Dedifferentiated amniotic fluid mesenchymal stem cell (primary cell): ENCODE data around the gene GRK3.

Source experiments
- DNase-seq: peaks from one replicate; pipeline ENCODE4 v3.0.0-alpha.2; 2016; ENCODE audit errors: extremely low spot score

GRK3 gene

DNA sequence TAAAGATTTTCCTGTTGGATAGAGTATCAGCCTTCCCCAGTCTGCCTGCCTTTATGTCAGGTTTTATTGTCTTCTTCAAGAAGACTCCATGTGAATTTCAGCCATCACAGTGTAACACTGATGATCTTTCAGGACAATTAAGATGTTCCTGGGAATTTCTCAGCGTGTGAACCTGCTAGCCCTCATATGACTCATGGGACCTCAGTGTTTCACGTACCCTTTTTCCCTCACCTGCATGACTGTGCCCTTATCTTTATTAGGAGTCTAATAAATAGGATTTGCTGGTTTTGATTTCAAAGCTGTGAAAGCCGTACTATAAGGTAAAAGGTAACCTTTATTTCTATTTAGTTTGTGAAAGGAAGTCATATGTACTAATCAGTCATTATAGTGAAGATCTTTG, 95.9 kb downstream of the GRK3 start:
- no peak for DNase-seq

DNA sequence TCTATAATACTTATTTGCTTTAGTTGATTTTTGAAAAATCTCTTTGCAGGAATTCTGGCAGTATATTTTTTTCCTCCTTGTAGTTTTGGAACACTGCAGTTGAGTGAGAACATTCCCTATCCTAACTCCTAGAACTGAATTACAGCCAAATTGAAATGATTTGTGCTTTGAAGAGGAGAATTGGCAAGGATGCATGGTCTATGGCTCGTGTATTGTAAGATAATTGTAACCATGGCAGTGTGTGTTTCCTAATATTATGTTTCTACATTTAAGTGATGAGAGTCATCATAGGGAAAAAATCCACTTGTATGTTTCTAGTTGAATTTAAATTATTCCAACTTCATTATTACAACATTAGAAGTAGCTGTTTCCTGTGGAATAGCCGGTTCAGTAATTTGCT, 96.6 kb downstream of the GRK3 start:
- no peak for DNase-seq

DNA sequence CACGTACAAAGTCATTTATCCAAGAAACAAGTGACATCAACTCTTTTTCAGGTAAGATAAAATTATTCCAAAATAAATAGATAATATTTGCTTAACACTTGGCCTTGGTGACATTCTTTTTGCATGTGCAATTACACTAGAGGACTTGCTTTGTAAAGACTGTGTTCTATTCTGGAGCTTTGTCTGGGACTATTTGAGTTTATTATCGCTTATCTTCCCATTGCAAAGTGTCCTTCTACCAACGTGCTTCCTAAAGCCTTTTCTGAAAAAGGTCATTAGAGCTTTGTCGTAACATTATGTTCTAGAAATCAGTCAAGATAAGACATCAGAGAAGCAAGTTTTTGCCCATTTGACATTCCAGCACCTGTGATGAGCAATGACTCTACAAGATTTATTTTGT, 99.2 kb downstream of the GRK3 start:
- DNase-seq = no peak

DNA sequence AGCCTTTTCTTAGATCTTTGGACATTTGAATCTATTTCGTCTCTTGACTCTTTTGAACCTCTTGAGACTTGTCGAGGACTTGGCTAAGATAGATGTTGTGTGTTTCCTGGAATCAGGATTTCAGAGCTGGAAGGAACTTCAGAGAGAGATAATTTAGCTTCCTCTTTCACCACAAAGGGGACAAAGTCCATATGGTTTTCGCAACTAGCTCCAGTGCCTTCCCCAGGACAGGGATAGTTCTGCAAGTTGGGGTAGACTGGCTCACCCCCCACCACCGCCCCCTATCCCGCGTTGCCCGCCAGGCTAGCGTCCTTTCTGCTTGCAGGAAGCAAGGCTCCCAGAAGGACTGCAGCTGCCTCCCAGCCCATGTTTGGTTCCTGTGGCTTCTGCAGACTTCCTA, 101.8 kb downstream of the GRK3 start:
- DNase-seq = no peak

DNA sequence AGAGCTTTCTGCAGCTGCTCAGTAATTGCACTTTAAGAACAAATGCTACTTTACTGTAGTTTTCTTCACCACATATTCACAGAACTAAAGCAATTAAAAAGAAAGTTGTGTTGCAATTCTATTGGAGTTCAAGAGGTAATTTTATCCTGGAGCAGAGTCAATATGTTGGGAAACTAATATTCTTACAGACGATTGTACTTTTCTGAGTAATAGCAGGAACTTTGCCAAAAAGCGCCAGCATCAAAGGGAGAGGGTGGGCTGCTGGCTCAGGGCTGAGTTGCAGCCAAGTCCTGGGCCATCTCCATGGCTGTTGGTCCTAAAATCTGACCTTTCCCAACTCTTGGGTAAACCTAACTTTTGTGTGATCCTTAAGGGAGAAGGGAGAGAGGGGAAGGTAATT, 104.0 kb downstream of the GRK3 start:
- DNase-seq = peak; percentile 39

DNA sequence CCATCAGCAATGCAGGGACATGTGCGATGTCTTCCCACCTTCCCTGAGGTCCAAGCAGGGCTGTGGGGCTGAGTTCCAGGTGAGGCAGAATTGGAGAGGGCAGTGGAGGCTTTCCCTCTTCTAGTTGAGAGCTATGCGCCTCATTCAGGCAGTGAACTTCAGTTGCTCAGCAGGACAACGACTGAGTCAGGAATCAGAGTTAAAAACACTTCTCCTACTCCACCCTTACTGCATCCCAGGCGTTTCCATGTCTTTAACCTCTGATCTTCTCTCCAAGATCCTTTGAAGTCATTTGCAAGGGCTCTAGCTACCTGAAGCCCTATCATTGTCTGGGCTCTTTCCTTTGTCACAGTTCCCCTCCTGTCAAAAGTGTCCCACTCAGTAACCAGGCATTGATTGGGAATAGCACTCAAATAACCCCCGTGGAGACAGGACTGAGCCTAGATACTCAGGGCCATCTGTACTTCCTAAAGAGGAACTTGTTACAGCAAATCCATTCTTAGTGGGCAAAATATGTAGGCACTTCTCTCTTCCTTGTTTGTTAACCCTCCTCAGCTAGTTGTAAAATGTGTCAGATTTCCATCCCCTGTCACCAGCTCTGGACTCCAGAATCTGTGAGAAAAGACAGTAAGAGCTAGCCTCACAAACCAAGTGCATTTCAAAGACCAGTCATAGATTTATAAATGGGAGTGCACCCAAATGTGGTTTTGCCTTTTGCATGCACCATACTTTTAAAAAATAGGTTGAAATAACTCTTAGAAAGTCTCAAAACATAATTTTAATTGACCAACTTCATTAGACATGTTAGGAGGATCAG, 105.0 kb downstream of the GRK3 start:
- no peak for DNase-seq

DNA sequence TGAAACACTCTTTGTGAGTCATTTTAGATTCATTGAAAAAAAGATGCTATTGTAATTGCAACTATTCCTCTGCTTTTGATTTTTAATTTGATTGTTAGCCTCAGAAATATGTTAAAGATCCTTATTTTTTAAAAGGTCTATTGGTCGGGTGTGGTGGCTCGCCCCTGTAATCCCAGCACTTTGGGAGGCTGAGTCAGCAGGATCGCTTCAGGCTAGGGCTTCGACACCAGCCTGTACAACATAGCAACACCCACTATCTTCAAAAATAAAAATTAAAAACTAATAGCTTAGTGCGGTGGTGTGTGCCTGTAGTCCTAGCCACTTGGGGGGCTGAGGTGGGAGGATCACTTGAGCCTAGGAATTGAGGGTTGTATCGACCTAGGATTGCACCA, 105.6 kb downstream of the GRK3 start:
- DNase-seq = no peak

DNA sequence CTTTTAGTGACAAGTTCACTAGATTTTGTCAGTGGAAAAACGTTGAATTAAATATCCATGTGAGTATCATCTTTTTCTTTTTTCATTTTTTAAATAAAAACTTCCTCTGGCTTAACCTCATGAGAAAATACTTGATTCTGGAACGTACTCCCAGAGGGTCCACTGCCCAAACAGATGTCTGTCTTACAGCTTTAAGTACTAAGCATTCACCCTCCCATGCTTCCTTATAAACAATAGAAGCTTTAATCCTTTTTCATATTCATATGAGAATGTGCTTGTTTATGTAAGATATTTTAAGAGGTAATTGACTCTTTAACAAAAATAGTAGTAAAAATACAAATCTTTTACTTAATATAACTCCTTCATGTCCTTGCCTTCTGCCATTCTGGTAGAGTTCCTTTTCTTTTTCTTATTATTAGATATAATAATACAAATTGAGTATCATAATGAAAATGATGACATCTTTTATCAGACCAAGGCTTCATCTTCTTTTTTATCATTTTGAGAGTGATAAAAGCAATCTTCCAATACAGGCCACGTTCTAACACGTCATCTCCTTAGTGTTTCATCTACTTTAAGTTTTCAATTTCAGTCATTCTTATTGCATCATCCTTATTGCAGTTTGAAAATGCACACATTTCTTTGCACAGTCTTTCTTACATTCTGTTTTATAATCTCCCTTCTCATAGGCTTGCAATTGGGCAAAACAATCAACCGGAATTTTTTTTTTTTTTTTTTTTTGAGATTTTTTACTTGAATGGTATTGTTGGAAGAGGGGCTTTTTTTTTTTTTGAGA, 108.0 kb downstream of the GRK3 start:
- peak; percentile 20 for DNase-seq

DNA sequence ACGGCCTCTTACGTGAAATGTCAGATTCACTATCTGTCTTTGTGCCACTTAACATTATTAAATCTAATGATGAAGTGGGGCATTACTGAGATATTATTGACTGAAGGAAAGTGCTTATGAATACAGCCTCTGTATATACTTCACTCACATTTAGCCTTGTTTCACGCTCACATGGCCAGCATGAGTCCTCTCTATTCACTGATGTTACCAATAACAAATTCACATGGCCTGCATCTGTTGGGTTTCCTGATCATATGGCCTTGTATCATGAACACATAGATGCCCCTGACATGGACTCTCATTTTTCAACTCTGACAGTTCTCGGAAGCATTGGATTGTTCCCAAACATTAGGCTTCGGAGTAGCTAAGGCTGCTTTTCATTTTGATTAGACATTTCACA, 109.2 kb downstream of the GRK3 start:
- DNase-seq = no peak

DNA sequence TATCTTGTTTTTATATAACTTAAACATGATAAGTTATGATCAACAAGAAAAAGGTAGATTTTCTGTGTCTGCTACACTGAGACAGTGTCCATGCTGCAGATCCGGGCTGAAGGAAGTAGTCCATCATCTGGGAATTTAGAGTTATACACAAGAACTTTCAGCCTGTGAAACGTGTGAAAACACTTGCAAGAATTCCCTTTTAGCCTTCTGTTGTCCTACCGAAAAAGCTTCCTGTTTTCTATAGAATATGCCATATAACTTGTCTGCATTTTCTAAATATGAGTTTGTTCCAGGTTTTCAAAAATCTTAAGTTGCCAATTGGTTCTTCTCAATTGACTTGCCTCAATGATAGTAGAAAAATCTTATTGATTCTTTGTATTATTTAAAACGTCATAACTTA, 113.2 kb downstream of the GRK3 start:
- no peak for DNase-seq

DNA sequence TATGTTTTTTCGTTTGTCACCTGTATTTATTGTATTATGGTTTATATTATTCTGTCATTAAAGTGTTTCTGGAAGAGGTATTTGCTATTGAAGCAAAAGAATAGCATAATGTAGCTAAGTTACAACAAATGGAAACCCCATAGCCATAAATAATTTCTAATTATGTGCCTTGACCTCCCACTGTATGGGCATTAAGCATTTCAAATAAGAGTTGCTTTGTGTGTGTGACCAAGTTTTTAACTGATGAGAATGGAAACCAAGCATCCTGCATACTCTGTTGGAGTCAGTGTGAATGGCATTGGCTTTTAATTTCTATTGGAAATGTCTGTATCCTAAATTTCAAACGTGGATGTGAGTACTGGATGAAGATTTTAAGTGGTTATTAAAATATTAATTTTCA, 115.6 kb downstream of the GRK3 start:
- DNase-seq = no peak

DNA sequence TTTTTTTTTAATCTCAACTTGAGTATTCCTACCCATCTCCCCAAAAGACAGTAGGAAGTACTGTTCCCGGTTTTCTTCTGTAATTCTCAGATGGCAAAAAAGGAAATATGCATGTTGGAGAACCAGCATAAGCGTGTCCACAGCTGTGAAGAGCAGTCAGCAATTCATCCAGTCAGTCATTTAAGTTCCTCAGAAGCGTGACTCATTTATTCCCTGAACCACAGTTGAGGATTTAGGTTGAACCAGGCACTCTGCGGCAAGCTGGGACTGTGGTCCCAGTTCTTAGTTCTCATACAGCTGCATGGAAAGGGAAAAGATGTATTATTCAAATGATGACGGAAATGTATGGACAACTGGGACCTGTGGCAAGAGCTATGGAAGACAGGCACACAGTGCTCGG, 116.5 kb downstream of the GRK3 start:
- DNase-seq = no peak

DNA sequence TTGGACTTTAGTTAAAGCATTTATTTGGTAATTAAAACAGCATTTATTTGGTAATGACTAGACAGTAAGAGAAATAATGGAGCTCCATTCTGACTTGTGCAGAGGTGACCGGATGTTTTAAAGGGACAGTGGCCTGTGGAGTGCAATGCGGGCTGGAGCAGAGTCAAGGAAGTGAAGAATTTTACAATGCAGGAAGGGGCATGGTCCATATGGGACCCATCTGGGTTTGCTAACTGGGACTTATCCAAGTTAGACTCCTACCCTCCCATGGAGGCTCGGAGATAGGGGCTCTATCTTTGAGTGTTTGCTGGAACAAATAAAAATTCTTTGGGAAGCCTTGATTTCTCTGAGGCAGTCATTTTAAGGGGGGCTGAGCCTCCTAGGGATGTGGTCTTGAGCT, 117.6 kb downstream of the GRK3 start:
- no peak for DNase-seq

DNA sequence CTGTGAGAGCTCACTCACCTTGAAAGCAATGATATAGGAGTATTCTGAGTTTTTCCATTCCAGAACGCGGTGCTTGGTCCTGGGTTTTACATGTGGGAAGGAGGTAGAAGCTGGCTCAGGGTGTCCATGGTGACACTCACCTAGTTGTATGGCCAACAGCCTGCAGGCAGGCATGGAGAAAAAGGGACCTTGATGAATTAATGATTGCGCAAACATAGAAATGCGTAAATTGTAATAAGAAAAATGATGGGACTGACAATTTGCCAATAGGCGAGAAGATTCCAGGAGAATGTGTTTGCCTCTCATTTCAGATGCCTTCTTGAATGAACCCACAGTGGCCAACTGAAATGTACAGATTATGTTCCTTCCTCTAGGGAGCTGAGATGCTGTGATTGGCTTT, 124.2 kb downstream of the GRK3 start:
- no peak for DNase-seq

DNA sequence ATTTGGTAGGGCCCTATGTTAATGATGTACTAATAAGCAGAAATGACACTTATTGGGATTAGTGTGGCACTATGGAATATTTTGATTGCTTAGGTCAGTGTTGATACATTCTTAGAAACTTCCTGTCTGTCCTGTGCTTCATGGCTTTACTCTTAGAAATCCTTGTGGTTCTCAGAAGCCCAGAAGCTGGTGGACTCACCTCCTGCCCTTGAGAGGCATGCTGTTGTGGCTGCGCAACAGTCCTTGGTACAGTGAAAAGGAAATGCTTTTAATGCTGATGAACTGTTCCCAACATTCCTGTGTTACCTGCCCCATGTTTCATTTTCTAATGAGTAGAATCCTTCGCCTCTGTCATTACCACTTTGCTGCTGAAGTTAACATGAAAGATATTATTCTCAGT, 125.2 kb downstream of the GRK3 start:
- no peak for DNase-seq

DNA sequence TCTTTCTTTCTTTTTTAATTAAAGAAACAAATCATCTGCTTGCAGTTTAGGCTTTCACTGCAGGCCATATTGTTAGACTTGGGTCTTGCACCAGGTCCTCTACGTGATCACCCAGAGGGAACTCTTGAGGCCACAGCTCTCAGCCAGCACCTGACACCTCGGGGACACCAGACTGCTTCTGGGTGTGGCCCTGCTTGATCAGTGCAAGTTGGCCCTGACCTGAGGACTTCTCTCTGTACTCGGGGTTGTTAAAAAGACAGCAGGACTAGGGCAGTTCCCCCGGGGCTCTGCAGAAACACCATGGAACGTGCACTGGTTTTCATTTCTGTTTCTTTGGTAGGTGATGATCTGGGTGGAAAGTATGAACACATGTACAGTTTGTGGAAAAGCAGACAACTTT, 126.3 kb downstream of the GRK3 start:
- no peak for DNase-seq

DNA sequence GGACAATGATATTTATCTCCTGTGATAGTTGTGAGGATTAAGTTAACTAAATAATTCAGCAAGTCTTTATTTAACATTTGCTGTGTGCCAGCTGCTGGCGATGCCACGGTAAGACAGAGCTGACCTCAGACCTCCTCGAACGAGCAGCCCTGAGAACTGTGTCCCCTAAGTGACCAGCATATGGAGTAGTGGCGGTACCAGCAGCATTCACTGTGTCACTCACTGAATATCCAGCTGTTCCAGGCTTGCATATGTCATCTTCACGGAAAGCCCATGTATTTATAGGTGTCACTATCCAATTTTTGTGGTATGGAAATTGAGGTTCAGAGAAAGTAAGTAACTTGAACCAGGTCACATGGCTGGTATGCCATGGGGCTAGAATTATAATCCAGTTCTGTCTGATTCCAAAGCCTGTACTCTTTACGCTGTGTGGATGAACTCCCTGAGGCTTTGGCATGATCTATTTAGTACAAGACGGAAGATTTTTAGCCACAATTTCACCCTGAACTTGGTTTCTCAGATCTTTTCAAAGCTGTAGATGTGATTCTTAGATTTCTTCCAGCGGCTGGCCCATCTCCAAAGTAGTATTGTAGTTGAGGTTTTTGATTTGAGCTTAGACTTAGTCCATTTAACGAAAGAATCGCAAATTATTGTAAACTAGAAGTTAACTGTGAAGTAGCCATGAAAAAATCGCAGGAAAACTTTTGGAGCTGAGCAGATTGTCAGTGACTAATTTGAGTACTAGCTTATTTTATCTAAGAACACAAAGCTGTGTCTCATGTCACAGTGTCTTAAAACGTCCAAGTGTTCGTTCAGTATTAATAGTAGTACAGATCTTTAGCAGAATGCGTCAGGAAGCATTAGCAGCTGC, 128.2 kb downstream of the GRK3 start:
- DNase-seq = no peak

DNA sequence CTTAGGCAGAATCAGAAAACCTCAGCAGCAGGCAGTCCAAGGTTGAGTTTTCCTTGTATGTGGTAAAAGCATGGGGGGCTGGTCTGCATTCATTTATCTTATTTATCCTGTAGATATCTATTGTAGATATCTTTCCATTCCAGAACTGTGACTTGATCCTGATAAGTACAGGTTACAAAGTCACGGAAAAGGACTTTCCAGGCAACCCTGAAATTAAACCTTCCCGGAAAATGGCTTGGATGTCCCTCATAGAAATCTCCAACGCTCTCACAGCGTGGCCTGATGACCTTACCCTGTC, 128.7 kb downstream of the GRK3 start:
- no peak for DNase-seq

DNA sequence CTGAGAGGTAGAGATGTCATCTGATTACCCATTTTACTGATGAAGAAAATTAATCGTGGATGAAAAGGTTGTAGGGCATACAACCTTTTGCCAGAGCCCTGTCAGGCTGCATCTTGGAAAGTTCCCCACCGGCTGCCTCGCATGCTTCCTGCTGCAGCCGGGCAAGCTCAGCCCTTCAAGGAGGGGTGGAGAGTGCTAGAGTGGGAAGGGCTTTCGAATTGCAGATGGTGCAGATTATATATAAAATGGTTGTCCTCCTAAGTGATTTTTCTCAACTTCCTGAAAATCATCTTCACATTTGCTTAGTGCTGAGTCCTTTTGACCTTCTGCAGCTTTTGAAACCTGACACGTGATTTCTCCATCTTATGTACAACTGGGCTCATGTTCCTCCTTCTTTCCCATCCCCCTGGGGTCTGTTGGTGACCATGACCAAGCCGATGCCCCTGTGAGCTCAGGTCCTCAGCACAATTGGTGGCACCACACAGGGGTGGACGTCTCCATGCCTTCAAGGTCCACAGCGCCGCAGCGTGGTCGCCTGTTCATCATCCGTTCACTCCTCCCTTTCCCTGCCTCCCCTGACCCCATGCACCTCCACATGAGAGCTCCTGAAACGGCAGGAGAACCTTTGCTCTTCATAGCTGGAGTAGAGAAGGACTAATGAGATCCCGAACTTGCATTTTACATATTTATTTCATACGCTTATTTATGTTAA, 129.9 kb downstream of the GRK3 start:
- no peak for DNase-seq

DNA sequence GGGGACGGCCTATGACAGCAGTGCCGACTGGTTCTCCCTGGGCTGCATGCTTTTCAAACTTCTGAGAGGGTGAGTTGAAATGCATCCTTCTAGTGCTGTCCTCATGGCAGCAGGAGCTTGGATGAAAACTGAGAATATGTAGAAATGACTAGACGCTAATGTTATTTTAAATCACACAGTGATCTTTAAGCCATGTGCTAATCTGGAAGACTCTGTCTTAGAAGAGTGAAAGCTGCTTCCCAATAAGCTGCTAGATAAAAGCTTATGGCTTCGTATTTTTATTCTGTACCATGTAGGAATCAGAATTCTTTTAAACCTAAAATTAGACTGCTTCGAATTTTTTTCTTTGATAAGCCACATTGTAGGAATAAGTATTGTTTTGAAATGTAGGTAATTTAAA, 130.7 kb downstream of the GRK3 start:
- DNase-seq = no peak

DNA sequence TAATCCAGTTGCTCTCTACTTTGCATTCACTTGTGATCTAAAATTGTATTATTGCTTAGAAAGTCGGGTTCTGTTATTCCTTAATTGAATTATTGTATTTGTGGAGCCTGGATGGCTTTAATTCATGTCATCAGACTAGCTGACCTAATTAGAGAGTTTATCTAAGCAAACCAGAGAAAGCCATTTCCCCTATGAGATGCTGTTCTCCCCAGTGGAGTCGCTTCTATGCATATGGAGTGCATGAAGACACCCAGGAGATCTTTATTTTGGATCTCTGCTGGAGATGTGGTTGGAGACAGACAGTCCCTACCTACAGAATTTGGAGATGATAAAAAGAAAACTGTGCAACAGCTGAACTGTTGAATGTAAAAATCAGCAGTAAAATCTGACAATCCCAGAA, 132.3 kb downstream of the GRK3 start:
- no peak for DNase-seq

DNA sequence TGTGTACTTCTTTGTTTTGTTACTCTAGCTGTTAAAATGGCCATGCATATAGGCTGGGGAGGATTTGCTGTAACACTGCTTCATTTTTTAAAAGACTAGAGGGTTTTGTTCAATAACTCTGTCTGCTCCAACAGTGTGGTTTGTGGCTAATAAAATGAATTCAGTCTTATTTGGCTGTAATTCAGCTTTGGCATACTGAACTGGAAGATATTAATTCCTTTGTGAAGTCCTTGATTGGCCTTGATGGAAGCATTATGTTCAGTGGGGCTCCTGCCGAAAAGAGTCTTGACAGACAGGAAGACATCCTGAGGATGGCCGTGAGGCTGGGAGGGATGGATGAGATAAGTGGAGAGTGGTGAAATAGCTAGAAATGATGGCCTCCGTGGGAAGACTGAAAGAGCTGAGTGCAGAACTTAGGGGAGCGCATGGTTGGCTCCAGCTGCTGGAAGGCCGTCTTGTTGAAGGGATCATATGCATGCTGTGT, 132.7 kb downstream of the GRK3 start:
- DNase-seq = no peak
